ENCODE measurements around the gene ACP3. TPM values are rescaled to one million over a fixed set of nuclear protein-coding genes. Genes with fewer than 3 reads are reported as not detected.
"Not testable (repeated sequence)": the region's sequence is repeated elsewhere in the genome, so short reads cannot be mapped to it uniquely, and the experiment has no call there.

Gene ACP3
- total RNA-seq, 3 donors from 2014 or later, result not detected

DNA sequence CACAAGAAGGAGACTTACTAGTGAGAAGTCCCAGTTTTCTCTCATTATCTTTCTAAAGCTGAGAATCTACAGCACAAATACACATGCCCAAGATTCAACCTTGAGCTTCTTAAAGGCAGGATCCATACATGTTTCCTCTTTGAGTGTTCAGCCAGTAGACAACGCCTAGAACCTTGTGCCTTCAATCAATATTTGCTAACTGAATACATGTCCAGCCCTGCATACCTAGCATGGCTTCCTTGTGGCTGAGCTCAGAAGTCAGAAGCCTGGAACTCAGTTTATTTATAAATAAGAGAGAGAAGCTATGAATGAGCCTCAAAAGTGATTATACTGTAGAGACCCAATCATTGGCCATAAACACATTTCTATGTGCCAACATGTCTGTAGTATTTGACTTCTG is 43.5 kb downstream of the ACP3 start:
- ATAC-seq, result no peak
- Mint-ChIP-seq H3K4me3 (no peak overlapping the region), H3K27me3 (ENCODE audit: low read depth) (peaks cover 15% of the 10 kb centered on the region), H3K36me3 (ENCODE audit: insufficient read depth) (no peaks in the 10 kb centered on the region), H3K4me1 (ENCODE audit: low read depth) (no peaks in the 10 kb centered on the region), H3K9me3 (no peaks in the 10 kb centered on the region)
- no peak for DNase-seq

DNA sequence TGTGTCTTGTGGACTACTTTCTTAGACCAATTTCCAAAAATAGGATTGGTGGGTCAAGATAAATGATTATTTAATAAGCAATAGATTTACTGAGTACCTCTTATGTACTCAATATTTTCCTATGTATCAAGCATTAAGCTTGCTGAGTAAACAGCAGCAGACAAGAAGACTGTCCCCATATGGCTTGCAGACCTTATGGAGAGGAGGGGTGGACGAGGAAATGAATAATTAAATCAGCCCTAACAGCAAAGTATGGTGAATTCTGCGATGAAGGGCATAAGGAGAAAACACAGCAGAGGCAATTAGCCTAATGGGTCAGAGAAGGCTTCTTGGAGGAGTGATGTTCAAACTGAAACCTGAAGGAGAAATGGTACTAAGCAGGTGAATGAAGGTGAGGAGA is 45.1 kb downstream of the ACP3 start:
- H3K9me3 Mint-ChIP-seq, result no peaks in the 10 kb centered on the region
- H3K4me3 Mint-ChIP-seq, result no peak overlapping the region
- ATAC-seq (no peak), DNase-seq (no peak)
- H3K27me3 Mint-ChIP-seq (ENCODE audit: low read depth), result peaks cover 12% of the 10 kb centered on the region
- no peaks in the 10 kb centered on the region for H3K4me1 Mint-ChIP-seq (ENCODE audit: low read depth)
- H3K36me3 Mint-ChIP-seq (ENCODE audit: insufficient read depth), result no peaks in the 10 kb centered on the region

DNA sequence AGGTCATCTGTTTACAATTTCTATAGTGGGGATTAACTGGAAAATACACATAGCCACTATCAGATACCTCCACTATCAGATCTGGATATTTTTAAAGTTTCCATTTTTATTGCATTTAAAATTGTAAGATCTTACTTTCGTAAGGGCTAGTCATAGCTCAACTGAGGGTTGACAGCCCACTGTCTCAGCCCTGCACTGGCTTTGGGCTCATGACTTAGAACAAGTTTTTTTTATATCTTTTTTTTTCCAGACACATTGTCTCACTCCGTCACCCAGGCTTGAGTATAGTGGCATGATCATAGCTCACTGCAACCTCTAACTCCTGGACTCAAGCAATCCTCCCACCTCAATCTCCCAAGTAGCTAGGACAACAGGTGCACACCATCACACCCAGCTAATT is 51.3 kb downstream of the ACP3 start:
- no peak for DNase-seq
- ATAC-seq, result peak in 1 of 2 donors; percentile 37
- peaks cover 6% of the 10 kb centered on the region for H3K27me3 Mint-ChIP-seq (ENCODE audit: low read depth)
- no peaks in the 10 kb centered on the region for H3K36me3 Mint-ChIP-seq (ENCODE audit: insufficient read depth)
- no peaks in the 10 kb centered on the region for H3K4me1 Mint-ChIP-seq (ENCODE audit: low read depth)
- H3K9me3 Mint-ChIP-seq, result no peaks in the 10 kb centered on the region
- H3K4me3 Mint-ChIP-seq, result no peak overlapping the region

DNA sequence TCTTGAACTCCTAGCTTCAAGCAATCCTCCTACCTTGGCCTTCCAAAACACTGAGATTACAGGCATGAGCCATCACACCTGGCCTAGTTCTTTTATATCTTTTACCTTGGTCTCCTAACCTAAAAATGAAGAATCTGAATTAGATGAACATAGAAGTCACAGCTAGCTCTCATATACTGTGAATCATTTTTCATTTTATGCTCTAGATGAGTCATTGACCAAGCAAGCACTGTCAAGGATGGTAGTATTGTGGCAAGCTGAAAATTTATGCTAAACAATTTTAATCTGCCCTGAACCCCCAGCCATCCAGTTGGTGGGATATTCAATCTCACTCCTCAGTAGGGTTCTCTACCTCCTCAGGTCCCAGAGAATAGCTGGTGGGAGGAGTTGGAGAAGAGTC is 51.8 kb downstream of the ACP3 start:
- H3K9me3 Mint-ChIP-seq, result no peaks in the 10 kb centered on the region
- peaks cover 6% of the 10 kb centered on the region for H3K27me3 Mint-ChIP-seq (ENCODE audit: low read depth)
- no peak overlapping the region for H3K4me3 Mint-ChIP-seq
- no peaks in the 10 kb centered on the region for H3K4me1 Mint-ChIP-seq (ENCODE audit: low read depth)
- DNase-seq, result no peak
- H3K36me3 Mint-ChIP-seq (ENCODE audit: insufficient read depth), result no peaks in the 10 kb centered on the region
- peak; percentile 56 to 65 for ATAC-seq

DNA sequence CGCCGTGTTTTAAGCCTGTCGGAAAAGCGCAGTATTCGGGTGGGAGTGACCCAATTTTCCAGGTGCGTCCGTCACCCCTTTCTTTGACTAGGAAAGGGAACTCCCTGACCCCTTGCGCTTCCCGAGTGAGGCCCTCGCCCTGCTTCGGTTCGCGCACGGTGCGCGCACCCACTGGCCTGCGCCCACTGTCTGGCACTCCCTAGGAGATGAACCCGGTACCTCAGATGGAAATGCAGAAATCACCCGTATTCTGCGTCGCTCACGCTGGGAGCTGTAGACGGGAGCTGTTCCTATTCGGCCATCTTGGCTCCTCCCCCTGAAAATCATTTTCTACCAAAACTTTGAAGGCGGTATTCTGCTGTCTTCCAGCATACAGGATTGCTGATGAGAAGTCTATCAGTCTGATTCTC is 59.7 kb downstream of the ACP3 start:
- Mint-ChIP-seq H3K27me3 (ENCODE audit: low read depth) (peaks cover 29% of the 10 kb centered on the region), H3K4me3 (peak overlapping the region; percentile 24)
- ATAC-seq; H3K36me3 Mint-ChIP-seq (ENCODE audit: insufficient read depth); DNase-seq; H3K9me3 Mint-ChIP-seq; H3K4me1 Mint-ChIP-seq (ENCODE audit: low read depth): not testable (repeated sequence)

DNA sequence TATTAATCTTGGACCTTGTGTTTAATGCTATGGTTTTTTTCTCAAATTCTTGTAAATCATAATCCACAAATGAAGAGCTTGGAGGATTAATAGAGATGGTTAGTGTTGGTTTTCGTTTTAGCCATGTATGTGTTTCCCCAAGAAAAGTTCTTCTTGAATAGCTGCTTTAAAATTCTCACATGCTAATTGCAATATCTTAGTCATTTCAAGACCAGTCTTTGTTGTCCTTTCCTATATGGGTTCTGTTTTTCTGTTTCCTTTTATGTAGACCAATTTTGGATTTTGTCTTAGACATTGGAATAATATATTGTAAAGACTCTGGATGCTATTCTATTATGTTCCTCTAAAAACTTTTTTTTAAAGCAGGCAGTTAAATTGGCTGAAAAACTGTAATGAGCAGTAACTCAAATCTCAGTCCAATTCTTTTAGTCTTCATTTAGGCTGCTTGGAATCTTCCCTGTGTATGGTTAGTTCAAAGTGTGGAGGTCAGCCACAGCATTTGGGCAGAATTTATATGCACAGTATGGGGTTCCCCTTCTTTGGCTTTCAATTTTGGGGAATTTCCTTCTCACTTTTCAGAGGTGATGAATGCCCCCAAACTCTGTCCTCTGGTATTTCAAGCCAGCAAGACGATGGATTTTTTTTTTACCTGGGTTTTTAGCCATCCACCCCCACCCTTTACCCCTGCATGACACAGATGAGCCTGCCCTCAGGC is 61.0 kb downstream of the ACP3 start:
- ATAC-seq, result no peak
- DNase-seq, result no peak
- H3K27me3 Mint-ChIP-seq (ENCODE audit: low read depth), result peaks cover 30% of the 10 kb centered on the region
- H3K36me3 Mint-ChIP-seq (ENCODE audit: insufficient read depth), result no peaks in the 10 kb centered on the region
- H3K4me1 Mint-ChIP-seq (ENCODE audit: low read depth), result no peaks in the 10 kb centered on the region
- no peaks in the 10 kb centered on the region for H3K9me3 Mint-ChIP-seq
- no peak overlapping the region for H3K4me3 Mint-ChIP-seq

DNA sequence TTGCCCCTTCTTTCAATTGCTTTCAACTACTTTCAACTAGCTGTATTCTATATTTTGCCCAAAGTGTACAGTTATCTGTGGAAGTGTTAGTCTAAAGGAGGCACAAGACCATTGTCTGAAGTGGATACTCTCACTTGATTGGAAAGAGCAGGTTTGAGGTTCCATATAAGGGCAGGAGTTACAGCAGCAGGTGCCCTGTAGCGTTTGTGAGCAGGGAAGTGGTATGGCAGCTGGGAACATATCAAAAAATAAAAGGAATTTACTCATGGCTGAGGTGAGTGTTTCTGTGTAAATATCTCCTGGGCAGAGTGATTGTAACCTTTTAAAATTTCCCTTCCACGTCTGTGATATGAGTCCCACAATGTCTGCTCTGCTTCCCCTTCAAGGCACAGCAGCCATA is 61.6 kb downstream of the ACP3 start:
- DNase-seq, result no peak
- no peaks in the 10 kb centered on the region for H3K9me3 Mint-ChIP-seq
- no peaks in the 10 kb centered on the region for H3K36me3 Mint-ChIP-seq (ENCODE audit: insufficient read depth)
- H3K4me1 Mint-ChIP-seq (ENCODE audit: low read depth), result no peaks in the 10 kb centered on the region
- H3K4me3 Mint-ChIP-seq, result no peak overlapping the region
- no peak for ATAC-seq
- H3K27me3 Mint-ChIP-seq (ENCODE audit: low read depth), result peaks cover 30% of the 10 kb centered on the region

DNA sequence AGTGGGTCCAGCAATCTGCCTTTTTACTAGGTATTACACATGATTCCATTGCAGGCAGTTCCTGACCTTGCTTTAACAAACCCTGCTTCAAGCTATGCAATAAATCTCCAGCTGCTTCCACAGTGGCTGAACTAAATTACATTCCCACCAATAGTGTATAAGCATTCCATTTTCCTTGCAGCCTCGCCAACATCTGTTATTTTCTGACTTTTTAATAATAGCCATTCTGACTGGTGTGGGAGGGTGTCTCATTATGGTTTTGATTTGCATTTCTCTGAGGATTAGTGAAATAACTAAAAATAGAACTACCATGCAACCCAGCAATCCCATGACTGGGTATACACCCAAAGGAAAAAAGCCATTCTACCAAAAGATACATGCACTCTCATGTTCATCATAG is 63.7 kb downstream of the ACP3 start:
- no peak for ATAC-seq
- H3K27me3 Mint-ChIP-seq (ENCODE audit: low read depth), result peaks cover 28% of the 10 kb centered on the region
- DNase-seq, result no peak
- no peaks in the 10 kb centered on the region for H3K4me1 Mint-ChIP-seq (ENCODE audit: low read depth)
- no peaks in the 10 kb centered on the region for H3K36me3 Mint-ChIP-seq (ENCODE audit: insufficient read depth)
- no peaks in the 10 kb centered on the region for H3K9me3 Mint-ChIP-seq
- no peak overlapping the region for H3K4me3 Mint-ChIP-seq

DNA sequence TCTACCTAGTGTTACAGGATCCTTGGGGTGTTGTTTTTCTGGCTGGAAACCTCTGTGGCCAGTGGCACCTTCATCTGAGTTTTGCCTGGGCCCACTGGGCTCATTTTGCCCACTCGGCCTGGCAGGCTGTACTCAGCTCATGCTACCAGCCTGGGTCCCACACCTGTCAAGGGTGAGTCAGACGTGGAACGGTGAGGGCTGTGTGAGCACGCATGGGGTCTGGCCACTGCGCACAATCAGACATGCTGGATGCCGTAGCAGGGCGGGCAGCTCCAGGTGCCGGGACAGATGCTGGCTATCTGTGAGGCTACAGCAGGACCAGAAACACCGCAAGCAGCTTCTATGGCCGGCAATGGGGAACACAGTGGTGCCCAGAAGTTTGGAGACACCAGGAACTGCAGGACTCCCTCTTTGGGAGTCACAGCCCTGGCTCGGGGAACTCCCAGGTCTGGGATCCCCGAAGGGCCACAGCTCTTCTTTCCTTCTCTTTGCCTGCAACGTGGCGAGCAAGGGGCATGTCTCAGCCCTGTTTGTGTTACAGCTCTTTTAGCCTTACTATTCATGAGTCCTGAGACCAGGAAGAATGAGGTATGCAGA is 64.2 kb downstream of the ACP3 start:
- DNase-seq, result no peak
- no peak overlapping the region for H3K4me3 Mint-ChIP-seq
- H3K9me3 Mint-ChIP-seq, result no peaks in the 10 kb centered on the region
- ATAC-seq, result no peak
- peaks cover 28% of the 10 kb centered on the region for H3K27me3 Mint-ChIP-seq (ENCODE audit: low read depth)
- no peaks in the 10 kb centered on the region for H3K4me1 Mint-ChIP-seq (ENCODE audit: low read depth)
- no peaks in the 10 kb centered on the region for H3K36me3 Mint-ChIP-seq (ENCODE audit: insufficient read depth)

DNA sequence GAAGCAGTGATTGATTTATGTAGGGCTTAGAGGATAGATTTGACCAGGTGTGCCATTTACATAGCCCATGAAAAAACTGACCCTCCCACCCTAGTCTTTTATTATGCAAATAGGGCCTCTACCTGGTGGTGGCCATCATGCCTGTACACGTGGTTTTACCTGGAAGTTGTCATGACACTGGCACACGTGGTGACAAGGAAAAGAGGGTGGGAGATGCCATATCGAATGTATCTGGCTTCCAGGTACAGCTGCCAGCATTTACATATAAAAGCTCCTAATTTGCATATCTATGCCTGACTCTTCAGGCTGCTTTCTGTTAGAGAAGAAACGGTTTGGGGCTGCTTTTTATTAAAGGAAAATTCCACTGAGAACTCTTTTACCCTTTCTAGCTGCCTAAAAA is 65.1 kb downstream of the ACP3 start:
- Mint-ChIP-seq H3K36me3 (ENCODE audit: insufficient read depth) (no peaks in the 10 kb centered on the region), H3K9me3 (no peaks in the 10 kb centered on the region), H3K4me1 (ENCODE audit: low read depth) (no peaks in the 10 kb centered on the region), H3K27me3 (ENCODE audit: low read depth) (peaks cover 24% of the 10 kb centered on the region), H3K4me3 (no peak overlapping the region)
- DNase-seq, result no peak
- no peak for ATAC-seq

DNA sequence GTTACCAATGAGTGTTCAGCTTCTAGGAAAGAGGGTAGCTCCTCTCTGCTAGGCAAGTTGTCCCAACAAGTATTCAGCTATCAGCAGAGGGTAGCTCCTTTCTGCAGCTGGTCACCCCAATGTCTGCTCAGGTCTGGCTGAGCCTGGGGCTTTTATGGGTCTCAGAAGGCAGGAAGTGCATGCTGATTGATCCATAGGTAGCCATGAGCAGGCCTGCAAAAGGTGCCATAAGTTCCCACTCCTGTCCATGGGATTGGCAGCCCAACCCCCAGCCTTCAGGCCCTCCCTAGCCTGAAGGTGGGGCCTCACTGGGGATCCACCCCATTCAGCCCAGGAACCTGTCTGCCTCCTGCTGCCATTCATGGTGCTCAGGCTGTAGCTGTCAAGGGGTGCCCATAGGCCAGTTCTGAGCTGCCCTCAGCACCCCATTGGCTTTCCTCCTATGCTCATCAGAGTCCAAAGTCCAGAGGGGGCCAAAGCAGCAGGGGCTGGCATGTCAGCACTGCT is 65.5 kb downstream of the ACP3 start:
- Mint-ChIP-seq H3K36me3 (ENCODE audit: insufficient read depth) (no peaks in the 10 kb centered on the region), H3K27me3 (ENCODE audit: low read depth) (peaks cover 19% of the 10 kb centered on the region), H3K4me3 (no peak overlapping the region), H3K9me3 (no peaks in the 10 kb centered on the region), H3K4me1 (ENCODE audit: low read depth) (no peaks in the 10 kb centered on the region)
- ATAC-seq, result no peak
- DNase-seq, result no peak

DNA sequence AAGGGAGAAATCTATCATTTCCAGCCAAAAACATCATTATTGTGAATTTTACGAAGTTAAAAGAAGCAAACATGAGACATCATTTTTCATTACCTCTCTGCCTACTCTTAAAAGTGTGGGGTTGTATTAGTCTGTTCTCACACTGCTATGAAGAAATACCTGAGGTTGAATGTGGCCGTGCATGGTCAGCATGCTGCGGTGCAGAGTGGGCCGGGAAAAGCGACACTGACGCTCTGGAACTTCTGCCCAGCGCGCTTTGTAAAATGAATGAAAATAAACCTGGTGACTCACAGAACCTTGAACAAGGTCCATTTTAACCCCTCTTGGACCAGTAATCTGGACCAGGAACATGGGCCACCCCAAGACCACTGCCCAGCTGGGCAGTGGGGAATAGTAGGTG is 69.1 kb downstream of the ACP3 start:
- no peaks in the 10 kb centered on the region for H3K4me1 Mint-ChIP-seq (ENCODE audit: low read depth)
- no peak for ATAC-seq
- DNase-seq, result no peak
- H3K27me3 Mint-ChIP-seq (ENCODE audit: low read depth), result peaks cover 5% of the 10 kb centered on the region
- H3K9me3 Mint-ChIP-seq, result no peaks in the 10 kb centered on the region
- H3K36me3 Mint-ChIP-seq (ENCODE audit: insufficient read depth), result no peaks in the 10 kb centered on the region
- no peak overlapping the region for H3K4me3 Mint-ChIP-seq

DNA sequence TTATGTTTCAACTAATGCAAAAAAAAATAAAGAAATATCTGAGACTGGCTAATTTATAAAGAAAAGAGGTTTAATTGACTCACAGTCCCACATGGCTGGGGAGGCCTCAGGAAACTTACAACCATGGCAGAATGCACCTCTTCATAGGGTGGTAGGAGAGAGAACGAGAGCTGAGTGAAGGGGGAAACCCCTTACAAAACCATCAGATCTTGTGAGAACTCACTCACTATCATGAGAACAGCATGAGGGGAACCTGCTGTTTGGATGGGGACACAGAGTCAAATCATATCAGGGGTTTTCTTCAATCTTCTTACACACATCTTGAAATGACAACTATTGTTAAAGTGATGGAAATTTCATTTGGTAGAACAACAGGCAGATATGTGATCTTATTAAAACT is 75.5 kb downstream of the ACP3 start:
- H3K27me3 Mint-ChIP-seq (ENCODE audit: low read depth); H3K4me1 Mint-ChIP-seq (ENCODE audit: low read depth); ATAC-seq; DNase-seq; H3K9me3 Mint-ChIP-seq; H3K4me3 Mint-ChIP-seq; H3K36me3 Mint-ChIP-seq (ENCODE audit: insufficient read depth): not testable (repeated sequence)

DNA sequence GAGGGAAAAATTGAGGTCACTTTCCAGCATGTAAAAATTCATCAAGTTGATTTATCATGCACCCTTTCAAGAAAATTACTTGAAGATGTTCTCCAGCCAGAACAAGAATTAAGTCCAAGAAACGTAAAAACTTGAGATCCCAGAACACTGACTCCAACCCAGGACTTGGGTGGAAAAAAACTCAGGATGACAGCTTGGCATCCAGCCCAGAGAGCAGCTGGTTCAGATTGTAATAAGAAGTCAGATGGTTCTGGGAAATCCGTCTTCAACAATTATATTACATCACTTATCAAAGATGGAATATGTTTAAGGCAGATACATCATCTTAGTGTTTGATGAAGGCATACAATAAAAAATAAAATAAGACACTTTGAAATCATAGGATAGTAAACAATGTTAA is 77.1 kb downstream of the ACP3 start:
- Mint-ChIP-seq H3K27me3 (ENCODE audit: low read depth) (peaks cover 6% of the 10 kb centered on the region), H3K36me3 (ENCODE audit: insufficient read depth) (no peaks in the 10 kb centered on the region), H3K4me1 (ENCODE audit: low read depth) (no peaks in the 10 kb centered on the region), H3K4me3 (no peak overlapping the region), H3K9me3 (peaks cover 4% of the 10 kb centered on the region)
- DNase-seq, result no peak
- ATAC-seq, result no peak

DNA sequence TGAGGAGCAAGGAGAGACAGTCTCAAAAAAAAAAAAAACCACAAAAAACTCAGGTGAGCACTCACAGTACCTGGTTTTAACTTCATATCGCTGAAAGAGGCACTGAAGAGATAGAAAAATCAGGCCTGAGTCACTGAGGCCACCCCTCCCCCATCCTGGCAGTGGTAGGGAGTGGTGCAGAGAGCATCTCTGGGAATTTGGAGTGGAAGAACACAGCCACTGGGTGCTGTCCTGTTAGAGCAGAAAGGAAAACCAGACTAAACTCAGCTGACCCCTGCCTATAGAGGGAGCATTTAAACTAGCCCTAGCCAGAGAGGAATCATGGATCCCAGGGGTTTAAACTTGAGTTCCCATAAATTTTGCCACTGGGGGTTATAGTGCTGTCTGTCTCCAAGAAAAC is 77.9 kb downstream of the ACP3 start:
- Mint-ChIP-seq H3K9me3 (peaks cover 4% of the 10 kb centered on the region), H3K4me1 (ENCODE audit: low read depth) (no peaks in the 10 kb centered on the region), H3K4me3 (no peak overlapping the region), H3K36me3 (ENCODE audit: insufficient read depth) (no peaks in the 10 kb centered on the region), H3K27me3 (ENCODE audit: low read depth) (peaks cover 6% of the 10 kb centered on the region)
- ATAC-seq (no peak), DNase-seq (no peak)

Measured in activated T-cell treated with anti-CD3 and anti-CD28 coated beads, Interleukin-2, amount 50 U/mL, for 4 hours (primary cell).